Peyer's patch (tissue), 4 donors: ENCODE data around the gene SH2D1A.

Source experiments
- POLR2A ChIP-seq, 2 donors: fragments of 450-650 bp; IDR thresholded peaks; one replicate each; pipeline ENCODE4 v1.5.1; 2017; ENCODE audit warnings: antibody characterized with exemption in 2 of 2, mild to moderate bottlenecking in 2 of 2, moderate library complexity in 2 of 2
- TF ChIP-seq, protein P1 (sequence below), 6 experiments: fragments of 450-650 bp in 4 of 6; fragments of 200-600 bp in 2 of 6; sonication (generic) in 1 of 6; IDR thresholded peaks; one replicate each; pipeline ENCODE4 v1.5.1; 2017 to 2019; ENCODE audit warnings: antibody characterized with exemption in 6 of 6, mild to moderate bottlenecking in 3 of 6, moderate library complexity in 1 of 6

DNA sequence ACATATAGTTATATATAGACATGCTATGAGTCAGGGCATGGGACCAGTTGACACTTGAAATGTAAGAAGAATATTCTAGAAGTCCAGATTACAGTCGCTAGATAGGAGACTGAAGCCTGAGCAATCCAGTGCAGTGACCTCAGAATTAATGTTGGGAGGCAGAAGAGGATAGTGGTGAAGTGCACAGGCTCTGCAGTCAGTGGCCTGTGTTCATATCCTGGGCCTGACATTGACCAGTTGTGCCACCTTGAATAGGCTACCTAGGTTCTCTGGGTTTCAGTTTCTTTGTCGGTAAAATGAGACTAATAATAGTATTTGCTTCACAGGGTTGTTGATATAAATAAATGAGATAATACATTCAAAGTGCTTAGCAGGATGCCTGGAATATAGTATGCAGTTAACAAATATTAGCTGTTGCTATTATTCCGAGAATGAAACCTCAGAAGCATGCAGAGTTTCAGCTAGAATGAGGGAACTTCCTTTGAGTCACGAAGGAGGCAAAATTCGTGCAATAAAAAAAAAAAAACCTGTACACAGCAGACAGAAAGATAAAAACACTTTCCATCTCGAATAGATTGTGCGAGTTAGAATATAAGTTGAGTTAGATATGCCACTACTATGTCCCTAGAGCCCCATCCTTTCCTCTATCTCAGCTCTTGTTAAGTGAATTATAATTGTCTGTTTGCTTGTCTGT, 4.0 kb upstream of the SH2D1A start:
- TF ChIP-seq, protein P1, sequence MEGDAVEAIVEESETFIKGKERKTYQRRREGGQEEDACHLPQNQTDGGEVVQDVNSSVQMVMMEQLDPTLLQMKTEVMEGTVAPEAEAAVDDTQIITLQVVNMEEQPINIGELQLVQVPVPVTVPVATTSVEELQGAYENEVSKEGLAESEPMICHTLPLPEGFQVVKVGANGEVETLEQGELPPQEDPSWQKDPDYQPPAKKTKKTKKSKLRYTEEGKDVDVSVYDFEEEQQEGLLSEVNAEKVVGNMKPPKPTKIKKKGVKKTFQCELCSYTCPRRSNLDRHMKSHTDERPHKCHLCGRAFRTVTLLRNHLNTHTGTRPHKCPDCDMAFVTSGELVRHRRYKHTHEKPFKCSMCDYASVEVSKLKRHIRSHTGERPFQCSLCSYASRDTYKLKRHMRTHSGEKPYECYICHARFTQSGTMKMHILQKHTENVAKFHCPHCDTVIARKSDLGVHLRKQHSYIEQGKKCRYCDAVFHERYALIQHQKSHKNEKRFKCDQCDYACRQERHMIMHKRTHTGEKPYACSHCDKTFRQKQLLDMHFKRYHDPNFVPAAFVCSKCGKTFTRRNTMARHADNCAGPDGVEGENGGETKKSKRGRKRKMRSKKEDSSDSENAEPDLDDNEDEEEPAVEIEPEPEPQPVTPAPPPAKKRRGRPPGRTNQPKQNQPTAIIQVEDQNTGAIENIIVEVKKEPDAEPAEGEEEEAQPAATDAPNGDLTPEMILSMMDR (IDR thresholded peaks at IDR 0.05), result no peak
- TF ChIP-seq POLR2A (IDR thresholded peaks at IDR 0.05), result no peak
